ENCODE data around the gene GPR179.

The GPR179 gene

GRCh38 chr17:38349097-38349730 is 5.5 kb upstream of the GPR179 start:
- DNase-seq (ENCODE audit: low read depth in 2 of 2), result peak; percentile 84 to 85

GRCh38 chr17:38345743-38346142 is 2.0 kb upstream of the GPR179 start:
- no peak for DNase-seq (ENCODE audit: low read depth in 2 of 2)

- DNase-seq (ENCODE audit: low read depth in 2 of 2), result no peak
Observed at GRCh38 chr17:38344420-38344745, 627 bp upstream of the GPR179 start.

- no peak for DNase-seq (ENCODE audit: low read depth in 2 of 2)
Observed at GRCh38 chr17:38342886-38343607, 709 bp downstream of the GPR179 start.

DNA sequence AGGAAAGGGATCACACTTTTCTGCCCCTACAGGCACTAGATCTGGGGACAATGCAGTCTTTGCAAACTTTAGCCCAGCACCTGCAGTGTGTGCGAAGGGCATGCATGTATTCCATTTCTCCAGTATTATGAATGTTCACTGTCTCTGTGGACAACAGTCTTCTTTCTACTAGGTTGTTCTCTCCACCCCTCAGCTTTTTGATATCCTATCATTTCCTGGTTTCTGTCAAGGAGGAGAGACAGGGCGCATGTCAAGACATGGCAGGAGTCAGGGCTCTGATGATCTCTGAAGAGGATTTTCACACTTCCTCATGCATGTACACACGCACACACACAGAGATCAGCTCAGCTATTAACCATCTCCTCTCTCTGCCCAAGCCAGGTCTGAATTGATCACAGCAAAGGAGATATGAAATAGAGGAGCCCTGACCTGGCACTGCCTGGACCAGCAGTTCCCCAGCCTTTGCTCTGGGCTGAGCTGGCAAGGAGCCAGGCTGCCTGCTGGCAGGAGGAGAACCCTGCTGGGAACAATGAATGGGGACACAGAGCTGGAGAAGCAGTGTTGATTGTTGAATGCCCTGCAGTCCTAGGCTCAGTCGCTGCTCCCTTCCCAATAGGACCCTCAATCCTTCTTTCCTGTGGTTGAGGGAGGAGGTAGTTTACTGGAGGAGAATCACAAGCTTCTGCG is 2.6 kb downstream of the GPR179 start:
- DNase-seq (ENCODE audit: low read depth in 2 of 2), result no peak

DNA sequence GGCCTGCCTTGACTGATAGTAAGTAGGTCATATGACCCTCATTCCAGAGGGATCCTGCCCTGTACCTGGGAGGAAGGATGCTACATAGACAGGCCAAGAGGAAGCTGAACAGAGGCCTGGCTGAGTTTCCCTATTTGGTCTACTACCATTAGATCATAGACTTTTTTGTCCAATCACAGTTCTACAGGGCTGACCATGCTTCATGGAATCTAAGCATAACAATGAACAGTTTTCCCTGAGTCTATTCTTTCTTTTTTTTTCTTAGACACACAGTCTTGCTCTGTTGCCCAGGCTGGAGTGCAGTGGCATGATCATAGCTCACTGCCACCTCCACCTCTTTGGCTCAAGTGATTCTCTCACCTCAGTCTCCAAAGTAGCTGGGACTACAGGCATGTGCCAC is 3.9 kb downstream of the GPR179 start:
- DNase-seq (ENCODE audit: low read depth in 2 of 2), result no peak

DNA sequence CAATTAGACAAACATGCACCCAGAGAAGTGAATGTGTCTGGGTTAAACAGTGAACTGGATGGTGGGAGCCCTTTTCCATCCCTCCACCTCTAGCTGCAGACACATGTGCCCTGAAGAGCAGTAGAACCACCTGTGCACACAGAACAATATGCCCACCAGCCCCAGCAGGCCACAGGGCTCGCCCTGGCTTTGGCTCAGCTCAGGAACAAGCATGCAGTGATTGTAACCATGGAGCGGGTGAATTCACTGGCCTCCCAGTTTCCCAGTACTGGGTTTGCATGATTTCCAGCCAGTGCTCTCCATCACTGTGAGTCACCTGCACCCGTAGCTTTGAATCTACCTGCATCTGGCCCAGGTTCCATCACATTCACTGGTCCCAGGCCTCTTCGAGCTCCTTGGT is 5.2 kb downstream of the GPR179 start:
- DNase-seq (ENCODE audit: low read depth in 2 of 2), result no peak

- no peak for DNase-seq (ENCODE audit: low read depth in 2 of 2)
Observed at GRCh38 chr17:38338053-38338452, 5.7 kb downstream of the GPR179 start.

GRCh38 chr17:38336838-38337237 is 6.9 kb downstream of the GPR179 start:
- DNase-seq (ENCODE audit: low read depth in 2 of 2), result no peak

DNA sequence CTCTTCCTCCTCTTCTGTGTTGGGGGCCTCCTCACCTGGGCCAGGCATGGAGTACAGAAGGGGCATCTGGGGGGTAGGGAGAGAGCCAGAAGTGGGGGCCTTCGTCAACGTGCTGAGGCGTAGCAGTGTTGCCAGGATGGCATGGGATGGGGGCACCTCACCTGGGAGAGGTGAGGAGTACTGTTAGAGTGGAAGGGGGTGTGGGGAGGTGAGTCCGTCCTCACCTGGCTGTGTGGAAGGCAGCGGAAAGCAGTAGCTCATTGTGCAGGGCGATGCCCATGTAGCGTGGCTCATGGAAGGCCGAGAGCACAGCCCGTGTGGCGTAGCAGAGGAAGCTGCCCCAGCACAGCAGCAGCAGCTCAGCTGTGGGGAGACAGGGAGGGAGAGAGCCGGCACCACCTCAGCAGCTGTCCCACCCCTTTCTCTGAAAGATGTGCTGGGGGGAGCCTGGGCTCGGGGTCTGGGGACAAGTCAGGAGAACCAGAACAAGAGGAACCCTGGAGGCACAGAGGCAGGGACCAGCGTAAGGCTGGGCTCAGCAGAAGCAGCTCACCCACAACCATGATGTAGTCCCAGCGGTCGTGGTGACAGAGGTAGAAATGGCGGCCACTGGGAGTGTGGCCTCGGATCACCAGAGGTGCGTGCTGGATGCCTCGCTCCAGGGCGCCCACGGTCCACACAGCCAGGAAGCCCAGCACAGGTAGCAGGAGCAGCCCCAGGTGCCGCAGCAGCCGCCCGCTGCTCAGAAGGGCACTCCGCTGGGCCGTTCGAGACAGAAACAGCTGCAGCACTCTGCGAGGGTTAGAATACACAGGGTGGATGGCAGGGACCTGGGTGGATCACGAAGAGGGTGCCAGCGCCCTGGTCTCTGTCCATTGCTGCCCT is 9.0 kb downstream of the GPR179 start:
- DNase-seq (ENCODE audit: low read depth in 2 of 2), result no peak

GRCh38 chr17:38333635-38334295 is 10.0 kb downstream of the GPR179 start:
- peak in 1 of 2 donors; percentile 31 for DNase-seq (ENCODE audit: low read depth in 2 of 2)

- no peak for DNase-seq (ENCODE audit: low read depth in 2 of 2)
Observed at GRCh38 chr17:38332735-38333134, 11.0 kb downstream of the GPR179 start.

GRCh38 chr17:38330941-38331411 is 12.8 kb downstream of the GPR179 start:
- no peak for DNase-seq (ENCODE audit: low read depth in 2 of 2)

DNA sequence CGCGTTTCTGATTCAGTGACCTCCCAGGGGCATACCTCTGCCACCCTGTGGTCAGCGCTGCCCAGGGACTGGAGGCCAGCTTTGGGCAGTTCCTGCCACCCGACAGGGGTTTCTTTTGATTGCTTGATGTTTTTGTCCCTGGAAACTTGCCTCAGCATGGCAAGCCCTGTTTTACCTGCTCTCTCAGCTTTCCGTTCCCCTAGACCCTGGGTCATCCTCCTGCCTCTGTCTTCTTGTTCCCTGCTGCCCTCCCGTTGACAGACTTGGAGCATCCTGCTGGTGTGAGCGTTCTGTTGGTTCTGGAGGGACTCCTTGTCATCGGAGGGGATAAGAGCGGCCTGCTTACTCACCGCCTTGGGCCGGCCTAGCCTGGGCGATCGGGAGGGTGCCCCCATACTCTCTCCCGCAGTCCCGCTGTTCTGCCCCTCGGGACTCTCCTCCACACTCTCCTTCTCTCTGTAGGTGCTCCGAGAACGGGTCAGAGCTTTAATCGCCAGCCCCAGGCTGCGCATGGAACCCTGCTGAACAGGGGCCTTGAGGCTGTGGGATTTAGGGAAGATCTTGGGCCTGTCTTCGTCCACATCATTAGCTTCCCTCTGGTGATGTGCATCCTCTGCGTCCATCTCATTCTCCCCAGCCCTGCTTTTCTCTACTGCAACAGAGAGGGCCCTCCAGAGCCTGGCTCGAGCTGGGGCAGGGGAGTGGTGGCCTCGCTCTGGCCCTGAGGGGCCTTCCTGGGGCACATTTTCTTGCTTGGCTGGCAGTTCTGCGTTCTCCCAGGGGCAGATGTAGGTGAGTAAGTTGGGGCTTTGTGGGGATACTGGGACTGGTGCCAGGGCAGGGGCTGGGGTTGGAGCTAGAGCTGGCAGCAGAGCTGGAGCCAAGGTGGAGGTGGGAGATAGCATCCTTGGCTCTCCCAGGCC is 13.7 kb downstream of the GPR179 start:
- DNase-seq (ENCODE audit: low read depth in 2 of 2), result no peak

DNA sequence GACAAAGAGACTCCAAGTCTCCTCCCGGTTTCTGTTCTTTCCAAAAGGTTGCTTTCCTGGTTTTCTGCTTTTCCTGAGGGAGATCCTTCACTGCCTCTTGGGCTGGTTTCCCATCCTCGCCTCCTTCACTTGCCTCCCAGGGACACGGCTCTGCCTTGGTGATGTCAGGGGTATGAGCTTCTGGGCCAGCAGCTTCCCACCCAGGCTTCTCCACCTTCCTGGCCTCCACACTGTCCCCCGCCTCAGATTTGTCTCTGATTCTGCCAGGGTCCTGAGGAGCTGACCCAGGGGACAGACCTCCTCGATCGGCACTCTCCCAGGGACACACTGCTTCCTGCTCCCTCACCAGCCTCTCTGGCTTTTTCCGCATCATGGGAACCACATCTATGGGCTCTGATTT is 14.5 kb downstream of the GPR179 start:
- DNase-seq (ENCODE audit: low read depth in 2 of 2), result no peak

- DNase-seq (ENCODE audit: low read depth in 2 of 2), result no peak
Observed at GRCh38 chr17:38328620-38329019, 15.1 kb downstream of the GPR179 start.

DNA sequence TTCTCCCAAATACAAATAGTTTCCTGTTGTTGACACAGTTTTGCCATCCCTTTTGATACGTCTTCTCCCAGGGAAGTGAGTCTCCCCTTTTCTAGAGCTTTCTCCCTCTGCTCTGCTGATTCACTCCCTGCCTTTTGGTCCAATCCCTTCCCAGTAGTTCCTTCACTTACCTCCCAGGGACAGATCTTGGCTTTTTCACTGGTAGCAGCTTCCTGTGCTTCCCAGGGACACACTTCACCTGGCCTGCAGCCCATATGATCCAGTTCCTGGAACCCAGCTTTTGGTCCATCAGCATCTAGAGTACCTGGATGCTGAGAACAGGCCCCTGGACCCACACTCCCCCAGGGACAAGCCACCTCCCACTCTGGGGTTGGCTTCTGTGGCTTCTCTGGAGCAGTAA is 15.8 kb downstream of the GPR179 start:
- no peak for DNase-seq (ENCODE audit: low read depth in 2 of 2)

DNA sequence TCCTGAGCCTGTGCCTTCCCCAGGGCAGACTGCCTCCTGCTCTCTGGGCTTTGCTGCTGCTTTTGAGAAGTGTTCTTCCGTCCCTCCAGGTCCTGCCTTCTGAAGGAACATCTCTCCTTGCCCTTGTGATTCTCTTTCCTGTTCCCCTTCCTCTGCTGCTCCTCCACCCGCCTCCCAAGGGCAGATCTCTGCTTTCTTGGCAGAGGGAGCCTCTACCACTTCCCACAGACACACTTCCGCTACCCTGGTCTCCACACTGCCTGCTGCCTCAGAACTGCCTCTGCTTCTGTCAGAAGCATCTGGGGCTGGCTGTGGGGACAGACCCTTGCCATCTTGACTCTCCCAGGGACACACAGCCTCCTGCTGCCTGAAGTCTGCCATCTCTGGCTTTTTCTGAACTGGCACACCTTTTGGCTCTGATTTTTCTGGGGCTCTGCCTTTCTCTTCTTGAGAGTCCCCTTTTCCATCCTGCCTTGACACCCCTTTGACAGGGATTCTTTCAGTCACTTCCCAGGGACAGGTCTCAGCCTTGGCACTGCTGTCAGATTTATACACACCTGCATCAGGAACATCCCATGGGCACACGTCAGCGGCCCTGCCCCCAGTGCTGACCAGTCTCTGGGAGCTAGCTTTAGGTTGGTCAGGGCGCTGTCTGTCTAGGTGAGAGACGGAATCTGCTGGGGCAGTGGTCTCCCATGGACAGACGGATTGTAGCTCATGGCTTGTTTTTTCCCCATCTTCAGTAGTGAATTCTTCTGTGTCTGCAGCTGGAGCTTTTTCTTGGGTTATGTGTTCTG is 16.6 kb downstream of the GPR179 start:
- no peak for DNase-seq (ENCODE audit: low read depth in 2 of 2)

- no peak for DNase-seq (ENCODE audit: low read depth in 2 of 2)
Observed at GRCh38 chr17:38325221-38325851, 18.4 kb downstream of the GPR179 start.

Measured in activated CD4-positive, alpha-beta T cell treated with anti-CD3 and anti-CD28 coated beads for 24 hours (primary cell).